Loucy (cell line): Measurements from ENCODE around the gene ZNF57.

Experiments used
- CTCF ChIP-seq: fragments of 200-600 bp; sonication (generic); conservative IDR thresholded peaks from 2 replicates; pipeline ENCODE4 v1.5.1; 2014; ENCODE audit warnings: mild to moderate bottlenecking, antibody characterized with exemption, low read length
- EZH2phosphoT487 ChIP-seq: fragments of 200-600 bp; IDR thresholded peaks from 2 replicates; pipeline ENCODE4 v1.6.1; 2018; ENCODE audit warnings: antibody characterized with exemption, mild to moderate bottlenecking, moderate library complexity, borderline replicate concordance

GRCh38 chr19:2949939-2950285 is 49.2 kb downstream of the ZNF57 start:
- TF ChIP-seq CTCF, result no peak
- TF ChIP-seq EZH2phosphoT487, result no peak
